Measurements from ENCODE around the gene ZNF76. TPM values are rescaled to one million over a fixed set of nuclear protein-coding genes. Genes with fewer than 3 reads are reported as not detected.
"Not testable (repeated sequence)": the region's sequence is repeated elsewhere in the genome, so short reads cannot be mapped to it uniquely, and the experiment has no call there.

The ZNF76 gene
- total and polyA plus RNA-seq, 5 experiments from 2014 or later: 22.1 to 96.8 (median 35.9) TPM

DNA sequence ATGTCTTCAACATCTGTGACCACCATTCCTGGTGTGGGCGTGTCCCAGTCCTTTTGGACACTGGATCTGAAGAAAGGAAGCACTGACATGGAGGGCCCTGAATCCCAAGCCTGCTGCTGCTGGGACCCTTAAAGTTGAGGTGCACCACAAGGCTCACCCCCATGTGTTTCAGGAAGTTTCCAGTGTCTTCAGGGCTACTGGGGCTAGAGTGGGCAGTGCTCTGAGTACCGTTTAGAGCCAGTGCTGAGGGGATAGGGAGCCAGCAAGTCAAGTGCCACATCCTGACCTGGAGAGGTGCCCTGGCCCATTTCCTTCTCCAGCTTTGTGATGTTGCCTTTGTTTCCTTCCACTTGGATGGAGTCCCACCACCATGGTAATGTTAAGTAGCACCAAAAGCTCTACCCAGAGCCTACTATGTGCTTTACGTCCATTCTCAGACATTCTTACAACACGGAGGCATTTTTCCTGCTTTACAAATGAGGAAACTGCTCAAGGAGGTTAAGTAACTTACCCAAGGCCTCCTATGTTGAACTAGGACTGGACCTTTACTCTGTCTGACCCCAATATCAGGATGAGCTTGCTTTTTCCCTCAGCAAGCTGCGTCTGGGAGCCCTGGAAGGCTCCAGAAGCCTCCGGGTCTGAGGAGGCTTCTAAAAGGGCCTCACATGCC, 37.5 kb downstream of the ZNF76 start:
- peaks cover 25 to 42% (median 40%) of the 10 kb centered on the region in 4 donors for H3K4me1 Mint-ChIP-seq
- POLR2A ChIA-PET: interaction anchor here (1.0 to 26.1 kb wide), 6 partner anchors 24 to 255 kb away, joined by 3 to 766 read pairs (median 36); partner anchors contain the start of genes FANCE, PPARD and RPL10A
- peak overlapping the region; percentile 82 to 98 (median 90) for H3K4me3 Mint-ChIP-seq
- peak overlapping the region; percentile 78 to 100 (median 94) for H3K27ac Mint-ChIP-seq
- no peaks in the 10 kb centered on the region for H3K9me3 Mint-ChIP-seq
- H3K36me3 Mint-ChIP-seq: peaks cover 5 to 29% (median 9%) of the 10 kb centered on the region in 3 donors
- H3K27me3 Mint-ChIP-seq: no peaks in the 10 kb centered on the region
- ATAC-seq: no peak
- no peak for DNase-seq

GRCh38 chr6:35297601-35298481, 38.3 kb downstream of the ZNF76 start, which contains the start of gene DEF6:
DEF6 (plus strand) TSS chr6:35297818; CDS start chr6:35297857, 39 bp downstream.
- Mint-ChIP-seq H3K27me3 (no peaks in the 10 kb centered on the region), H3K9me3 (no peaks in the 10 kb centered on the region), H3K4me1 (peaks cover 30 to 50% (median 47%) of the 10 kb centered on the region in 4 donors), H3K27ac (peak within 1 kb of the TSS; percentile 91 to 100 (median 97)), H3K4me3 (peak within 1 kb of the TSS; percentile 82 to 98 (median 90)), H3K36me3 (peaks cover 5 to 26% (median 9%) of the 10 kb centered on the region in 3 donors)
- DNase-seq (peak; percentile 76 to 93 (median 86)), ATAC-seq (peak; percentile 82 to 87)
- POLR2A ChIA-PET: interaction anchor here (0.6 to 26.1 kb wide), 11 partner anchors 9 to 439 kb away, joined by 3 to 766 read pairs (median 6); partner anchors contain the start of genes ARMC12, FANCE, PPARD and RPL10A

GRCh38 chr6:35298625-35299140, 39.1 kb downstream of the ZNF76 start:
- Mint-ChIP-seq H3K4me3 (peak overlapping the region; percentile 82 to 98 (median 90)), H3K4me1 (peaks cover 37 to 58% (median 55%) of the 10 kb centered on the region in 4 donors), H3K27ac (peak overlapping the region; percentile 91 to 100 (median 97)), H3K36me3 (peaks cover 5 to 29% (median 10%) of the 10 kb centered on the region in 3 donors), H3K9me3 (no peaks in the 10 kb centered on the region), H3K27me3 (no peaks in the 10 kb centered on the region)
- DNase-seq: peak in 2 of 10 donors; percentile 29 to 31
- no peak for ATAC-seq
- POLR2A ChIA-PET: interaction anchor here (0.5 to 26.1 kb wide), 9 partner anchors 10 to 438 kb away, joined by 3 to 766 read pairs (median 6); partner anchors contain the start of genes ARMC12, FANCE, PPARD and RPL10A

DNA sequence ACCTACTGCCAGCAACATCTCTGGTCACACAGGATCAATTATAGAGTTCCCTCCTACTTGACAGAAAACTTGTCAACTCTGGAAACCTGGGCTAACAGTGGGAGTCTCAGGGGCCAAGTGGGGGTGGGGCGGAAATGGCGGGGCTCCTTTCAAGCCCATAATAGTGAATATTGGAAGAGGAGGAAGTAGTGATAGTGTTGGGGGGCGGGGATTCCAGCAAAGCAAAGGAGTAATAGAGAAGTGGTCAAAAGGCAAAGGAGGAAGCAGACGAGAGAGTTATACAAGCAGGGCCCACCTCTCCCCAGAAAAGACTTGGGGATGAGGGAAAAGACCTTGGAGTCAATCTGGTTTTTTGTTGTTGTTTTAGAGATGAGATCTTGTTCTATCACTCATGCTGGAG, 40.1 kb downstream of the ZNF76 start:
- Mint-ChIP-seq H3K36me3 (peaks cover 5 to 32% (median 12%) of the 10 kb centered on the region in 3 donors), H3K9me3 (no peaks in the 10 kb centered on the region), H3K4me3 (peak overlapping the region; percentile 82 to 98 (median 90)), H3K27me3 (no peaks in the 10 kb centered on the region), H3K4me1 (peaks cover 40 to 66% (median 59%) of the 10 kb centered on the region in 4 donors), H3K27ac (peak overlapping the region; percentile 91 to 100 (median 97))
- DNase-seq (peak in 5 of 10 donors; percentile 14 to 46 (median 28)), ATAC-seq (no peak)
- POLR2A ChIA-PET: interaction anchor here (4.7 to 26.1 kb wide), 3 partner anchors 21 to 167 kb away, joined by 47 to 766 read pairs (median 51); partner anchors contain the start of genes FANCE and RPL10A

DNA sequence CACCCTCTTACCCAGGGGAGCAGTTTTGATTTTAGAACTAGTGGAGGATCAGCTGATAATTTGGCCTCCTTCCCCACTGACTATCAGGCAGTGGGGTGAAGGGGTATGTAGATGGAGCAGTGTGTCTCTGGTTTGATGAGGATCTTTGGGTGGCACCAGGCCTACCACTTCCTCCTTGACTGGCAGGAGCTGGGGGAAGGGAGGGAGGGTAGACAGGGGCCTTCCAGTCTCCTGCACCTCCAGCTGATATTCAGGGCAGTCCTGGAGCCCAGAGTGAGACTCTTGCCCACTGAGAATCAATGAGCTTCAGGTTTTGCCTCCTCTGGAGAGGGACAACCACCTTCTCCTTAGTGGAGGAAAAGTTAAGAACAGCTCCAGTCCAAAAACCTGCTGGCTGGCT, 41.3 kb downstream of the ZNF76 start:
- Mint-ChIP-seq H3K4me1 (peaks cover 40 to 73% (median 62%) of the 10 kb centered on the region in 4 donors), H3K36me3 (peaks cover 5 to 26% (median 12%) of the 10 kb centered on the region in 3 donors), H3K9me3 (no peaks in the 10 kb centered on the region), H3K27me3 (no peaks in the 10 kb centered on the region), H3K4me3 (peak overlapping the region; percentile 82 to 98 (median 90)), H3K27ac (peak overlapping the region; percentile 91 to 100 (median 97))
- peak; percentile 16 to 77 (median 46) for DNase-seq
- ATAC-seq: peak; percentile 26 to 45
- POLR2A ChIA-PET: interaction anchor here (0.6 to 26.1 kb wide), 8 partner anchors 20 to 726 kb away, joined by 3 to 766 read pairs (median 5); partner anchors contain the start of genes FANCE, MAPK14 and RPL10A

DNA sequence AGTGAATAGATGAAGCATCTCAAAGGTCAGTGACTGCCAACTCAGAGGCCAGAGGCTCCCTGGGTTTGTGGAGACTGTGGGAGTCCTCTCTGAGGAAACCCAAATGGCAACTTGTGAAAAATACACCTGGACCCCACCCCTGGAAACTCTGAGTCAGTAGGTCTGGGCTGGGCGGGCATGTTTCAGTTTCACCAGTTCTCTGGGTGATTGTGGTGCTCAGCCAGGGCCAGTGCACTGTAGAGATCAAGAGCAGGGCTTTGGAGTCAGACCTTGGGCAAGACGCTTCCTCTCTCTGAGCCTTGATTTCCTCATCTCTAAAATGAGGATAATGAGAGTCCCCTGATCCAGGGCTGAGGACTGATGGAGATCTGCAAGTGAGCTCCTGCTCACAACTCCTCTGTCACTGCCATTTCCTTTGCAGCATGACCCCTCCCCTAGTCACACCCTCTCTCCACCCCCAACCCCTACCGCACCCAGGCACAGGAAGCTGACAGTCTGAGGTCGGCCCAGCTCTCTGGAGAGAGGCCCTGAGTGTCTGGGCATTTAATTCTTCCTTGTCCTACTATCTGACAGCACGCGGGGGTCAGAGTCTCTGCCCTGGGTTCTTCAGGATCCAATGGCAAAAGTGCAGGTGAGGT, 43.2 kb downstream of the ZNF76 start:
- H3K36me3 Mint-ChIP-seq: peaks cover 5 to 39% (median 25%) of the 10 kb centered on the region in 3 donors
- peak overlapping the region; percentile 85 to 98 (median 93) for H3K4me3 Mint-ChIP-seq
- H3K27me3 Mint-ChIP-seq: no peaks in the 10 kb centered on the region
- POLR2A ChIA-PET: interaction anchor here (0.7 to 26.1 kb wide), 7 partner anchors 13 to 165 kb away, joined by 3 to 766 read pairs (median 5); partner anchors contain the start of genes FANCE, PPARD and ZNF76
- ATAC-seq (peak; percentile 81 to 95), DNase-seq (peak; percentile 69 to 91 (median 81))
- H3K9me3 Mint-ChIP-seq: no peaks in the 10 kb centered on the region
- peak overlapping the region; percentile 95 to 100 (median 98) for H3K27ac Mint-ChIP-seq
- H3K4me1 Mint-ChIP-seq: peaks cover 45 to 84% (median 75%) of the 10 kb centered on the region in 4 donors

GRCh38 chr6:35304299-35304698, 44.8 kb downstream of the ZNF76 start:
- Mint-ChIP-seq H3K9me3 (no peaks in the 10 kb centered on the region), H3K4me3 (peak overlapping the region; percentile 85 to 98 (median 93)), H3K36me3 (peaks cover 5 to 48% (median 26%) of the 10 kb centered on the region in 3 donors), H3K27ac (peak overlapping the region; percentile 95 to 100 (median 98)), H3K4me1 (peaks cover 48 to 89% (median 82%) of the 10 kb centered on the region in 4 donors), H3K27me3 (no peaks in the 10 kb centered on the region)
- POLR2A ChIA-PET: interaction anchor here (1.5 to 26.1 kb wide), 2 partner anchors 17 to 145 kb away, joined by 3 to 766 read pairs; no protein-coding TSS in a partner anchor
- ATAC-seq (no peak), DNase-seq (no peak)

DNA sequence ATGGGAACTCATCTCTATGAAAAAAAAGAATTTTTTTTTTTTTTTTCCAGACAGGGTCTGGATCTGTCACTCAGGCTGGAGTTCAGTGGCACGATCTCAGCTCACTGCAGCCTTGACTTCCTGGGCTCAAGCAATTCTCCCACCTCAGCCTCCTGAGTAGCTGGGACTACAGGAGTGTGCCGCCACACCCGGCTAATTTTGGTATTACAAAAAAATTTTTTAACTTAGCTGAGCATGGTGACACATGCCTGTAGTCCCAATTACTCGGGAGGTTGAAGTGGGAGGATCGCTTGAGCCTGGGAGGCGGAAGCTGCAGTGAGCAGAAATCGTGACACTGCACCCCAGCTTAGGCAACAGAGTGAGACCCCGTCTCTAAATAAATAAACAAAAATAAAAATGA, 45.6 kb downstream of the ZNF76 start:
- DNase-seq (no peak), ATAC-seq (no peak)
- Mint-ChIP-seq H3K4me1 (peaks cover 50 to 89% (median 82%) of the 10 kb centered on the region in 4 donors), H3K27ac (peak overlapping the region in 5 of 10 donors; percentile 24 to 100 (median 81)), H3K4me3 (peak overlapping the region in 5 of 10 donors; percentile 10 to 58 (median 34)), H3K36me3 (peaks cover 5 to 54% (median 28%) of the 10 kb centered on the region in 3 donors), H3K9me3 (no peaks in the 10 kb centered on the region), H3K27me3 (no peaks in the 10 kb centered on the region)
- POLR2A ChIA-PET: interaction anchor here (0.6 to 26.1 kb wide), 3 partner anchors 16 to 238 kb away, joined by 3 to 766 read pairs (median 3); no protein-coding TSS in a partner anchor

DNA sequence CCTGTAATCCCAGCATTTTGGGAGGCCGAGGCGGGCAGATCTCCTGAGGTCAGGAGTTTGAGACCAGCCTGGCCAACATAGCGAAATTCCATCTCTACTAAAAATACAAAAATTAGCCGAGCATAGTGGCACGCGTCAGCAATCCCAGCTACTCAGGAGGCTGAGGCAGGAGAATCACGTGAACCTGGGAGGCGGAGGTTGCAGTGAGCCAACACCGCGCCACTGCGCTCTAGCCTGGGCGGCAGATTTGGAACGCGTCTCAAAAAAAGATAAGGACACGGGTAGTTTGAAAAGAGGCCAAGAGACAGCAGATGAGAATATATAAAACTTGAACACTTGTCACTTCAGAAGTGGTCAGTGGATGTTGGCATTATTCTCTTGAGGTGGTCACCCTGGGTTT, 47.6 kb downstream of the ZNF76 start:
- peaks cover 5 to 58% (median 26%) of the 10 kb centered on the region in 3 donors for H3K36me3 Mint-ChIP-seq
- ATAC-seq, H3K27me3 Mint-ChIP-seq, H3K9me3 Mint-ChIP-seq, DNase-seq: not testable (repeated sequence)
- peak overlapping the region in 8 of 10 donors; percentile 4 to 52 (median 35) for H3K4me3 Mint-ChIP-seq
- H3K4me1 Mint-ChIP-seq: peaks cover 54 to 89% (median 84%) of the 10 kb centered on the region in 4 donors
- H3K27ac Mint-ChIP-seq: peak overlapping the region; percentile 61 to 100 (median 84)
- POLR2A ChIA-PET: interaction anchor here (26.1 kb wide), 1 partner anchor 14 kb away, joined by 766 read pairs; no protein-coding TSS in a partner anchor

DNA sequence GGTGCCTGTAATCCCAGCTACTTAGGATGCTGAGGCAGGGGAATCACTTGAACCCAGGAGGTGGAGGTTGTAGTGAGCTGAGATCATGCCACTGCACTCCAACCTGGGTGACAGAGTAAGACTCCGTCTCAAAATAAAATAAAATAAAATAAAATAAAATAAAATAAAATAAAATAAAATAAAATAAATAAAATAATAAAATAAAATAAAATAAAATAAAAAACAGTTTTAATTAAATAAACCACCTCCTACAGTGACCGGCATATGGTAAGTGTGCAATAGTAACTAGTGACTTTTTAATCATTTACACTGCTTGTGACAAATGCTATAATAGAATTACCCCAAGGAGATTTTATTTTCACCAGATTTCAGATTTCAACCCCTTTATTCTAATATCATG, 49.0 kb downstream of the ZNF76 start:
- not testable (repeated sequence) for H3K27me3 Mint-ChIP-seq, DNase-seq, ATAC-seq, H3K9me3 Mint-ChIP-seq
- H3K36me3 Mint-ChIP-seq: peaks cover 5 to 61% (median 26%) of the 10 kb centered on the region in 3 donors
- H3K4me3 Mint-ChIP-seq: peak overlapping the region in 7 of 10 donors; percentile 25 to 88 (median 79)
- POLR2A ChIA-PET: interaction anchor here (26.1 to 26.4 kb wide), 2 partner anchors 5 to 12 kb away, joined by 766 read pairs; partner anchors contain the start of gene DEF6
- H3K27ac Mint-ChIP-seq: peak overlapping the region; percentile 97 to 100 (median 99)
- peaks cover 49 to 87% (median 83%) of the 10 kb centered on the region in 4 donors for H3K4me1 Mint-ChIP-seq
